ENCODE measurements around the gene GPR146.

DNA sequence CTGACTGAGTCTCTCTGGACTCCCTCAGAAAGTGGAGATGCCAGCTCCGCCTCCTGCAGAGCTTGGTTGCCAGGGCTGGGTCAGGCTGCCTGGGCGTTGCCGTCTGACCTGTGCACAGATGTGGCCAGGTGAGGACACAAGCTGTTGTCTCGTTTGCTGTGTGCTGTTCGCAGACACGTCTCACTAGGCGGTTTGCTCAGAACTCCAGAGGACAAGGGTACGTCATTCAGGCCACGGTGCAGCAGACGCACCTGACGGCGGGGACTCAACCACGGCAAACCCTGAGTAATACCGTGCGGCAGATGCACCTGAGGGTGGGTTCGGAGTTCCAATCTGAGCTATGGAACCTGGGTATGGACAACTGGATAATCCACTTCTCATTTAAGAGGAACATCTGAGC lies 55.3 kb downstream of the GPR146 start:
- TF ChIP-seq, protein P1, sequence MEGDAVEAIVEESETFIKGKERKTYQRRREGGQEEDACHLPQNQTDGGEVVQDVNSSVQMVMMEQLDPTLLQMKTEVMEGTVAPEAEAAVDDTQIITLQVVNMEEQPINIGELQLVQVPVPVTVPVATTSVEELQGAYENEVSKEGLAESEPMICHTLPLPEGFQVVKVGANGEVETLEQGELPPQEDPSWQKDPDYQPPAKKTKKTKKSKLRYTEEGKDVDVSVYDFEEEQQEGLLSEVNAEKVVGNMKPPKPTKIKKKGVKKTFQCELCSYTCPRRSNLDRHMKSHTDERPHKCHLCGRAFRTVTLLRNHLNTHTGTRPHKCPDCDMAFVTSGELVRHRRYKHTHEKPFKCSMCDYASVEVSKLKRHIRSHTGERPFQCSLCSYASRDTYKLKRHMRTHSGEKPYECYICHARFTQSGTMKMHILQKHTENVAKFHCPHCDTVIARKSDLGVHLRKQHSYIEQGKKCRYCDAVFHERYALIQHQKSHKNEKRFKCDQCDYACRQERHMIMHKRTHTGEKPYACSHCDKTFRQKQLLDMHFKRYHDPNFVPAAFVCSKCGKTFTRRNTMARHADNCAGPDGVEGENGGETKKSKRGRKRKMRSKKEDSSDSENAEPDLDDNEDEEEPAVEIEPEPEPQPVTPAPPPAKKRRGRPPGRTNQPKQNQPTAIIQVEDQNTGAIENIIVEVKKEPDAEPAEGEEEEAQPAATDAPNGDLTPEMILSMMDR (conservative IDR thresholded peaks at IDR 0.05; ENCODE audit: low read depth, low read length): no peak
- no peak for TF ChIP-seq EZH2 (IDR thresholded peaks at IDR 0.05; ENCODE audit: borderline replicate concordance, low read depth, low read length, poor library complexity, severe bottlenecking)

Data from A673 (cell line).